GM21423 (cell line): ENCODE data around the gene TMSB4X.

Experiments
- ATAC-seq: cut with Tn5 transposase; IDR thresholded peaks from one replicate; pipeline ENCODE4 v1.9.1; 2021; ENCODE audit warnings: mild to moderate bottlenecking, moderate library complexity; ENCODE audit not compliant: unreplicated experiment

The TMSB4X gene

GRCh38 chrX:12992544-12993118 is 17.7 kb downstream of the TMSB4X start:
- ATAC-seq, result no peak

DNA sequence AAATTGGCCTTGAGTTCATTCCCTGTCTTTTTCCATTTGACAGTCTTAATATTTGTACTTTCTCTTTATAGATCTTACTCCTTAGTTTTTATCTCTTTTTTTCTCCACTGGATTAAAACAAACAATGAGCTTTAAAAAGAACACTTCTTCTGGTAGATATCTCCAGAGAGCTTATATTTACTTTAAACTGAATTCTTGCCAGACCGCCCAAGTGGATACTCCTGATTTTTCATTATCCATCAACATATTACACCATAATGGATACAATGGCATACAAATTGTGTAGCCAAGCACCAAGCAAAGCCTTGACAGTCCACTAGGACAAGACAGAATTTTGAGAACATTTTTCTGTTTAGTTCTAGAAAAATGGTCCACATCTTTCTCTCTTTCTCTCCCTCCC is 18.9 kb downstream of the TMSB4X start:
- ATAC-seq, result no peak

- no peak for ATAC-seq
Measured at GRCh38 chrX:12994321-12994720, 19.4 kb downstream of the TMSB4X start.

DNA sequence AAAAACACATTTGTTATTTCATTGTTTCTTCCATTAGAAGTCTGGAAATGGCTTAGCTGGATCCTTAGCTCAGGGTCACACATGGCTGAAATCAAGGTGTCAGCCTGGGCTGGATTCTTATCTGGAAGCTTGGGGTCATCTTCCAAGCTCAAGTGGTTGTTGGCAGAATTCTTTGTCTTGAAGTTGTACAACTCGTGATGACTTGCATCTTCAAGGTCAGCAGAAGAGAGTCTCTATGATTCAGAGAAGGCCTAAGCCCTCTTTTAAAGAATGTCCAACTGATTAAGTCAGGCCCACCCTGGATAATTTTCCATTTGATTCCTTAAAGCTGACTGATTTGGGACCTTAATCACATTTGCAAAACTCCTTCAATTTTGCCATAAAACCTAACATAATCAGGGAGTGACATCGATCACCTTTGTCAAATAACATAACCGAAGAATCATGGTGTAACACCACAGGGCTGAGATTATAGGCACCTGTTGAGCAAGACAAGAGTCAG is 22.1 kb downstream of the TMSB4X start:
- no peak for ATAC-seq

DNA sequence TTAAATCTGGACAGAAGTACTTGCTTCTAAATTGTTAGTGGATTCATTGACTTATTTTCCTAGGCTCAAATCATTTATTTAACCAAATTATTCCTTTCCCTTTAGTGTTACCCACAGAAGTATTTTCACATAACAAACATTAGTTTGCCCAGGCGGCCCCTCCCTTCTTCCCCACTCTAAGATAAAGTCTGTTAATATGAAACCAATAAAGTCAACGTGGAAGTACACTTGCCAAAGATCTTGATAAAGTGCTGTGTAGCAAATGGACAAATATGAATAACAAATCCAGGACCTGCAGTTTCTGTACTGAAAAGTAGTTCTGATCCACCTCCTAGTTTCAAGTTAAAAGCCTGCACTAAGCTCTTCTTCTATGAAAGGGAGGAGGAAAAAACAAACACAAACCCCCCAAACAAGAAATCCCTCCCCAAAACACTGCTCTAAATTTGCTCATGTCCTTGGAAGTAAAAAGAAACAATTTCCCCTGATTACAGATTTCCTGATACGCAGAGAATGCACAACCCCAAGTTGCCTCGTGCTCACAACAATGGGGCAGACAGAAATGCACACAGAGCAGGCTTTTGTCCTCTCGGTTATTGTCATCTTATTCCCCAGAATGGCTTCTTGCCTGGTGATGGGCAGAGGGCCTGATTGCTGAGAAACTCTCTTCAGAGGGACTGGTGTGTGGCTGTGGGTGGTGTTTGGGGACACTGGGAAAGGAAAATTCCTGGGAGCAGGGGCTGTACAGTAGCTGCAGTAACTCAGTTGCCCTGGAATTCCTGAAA is 23.2 kb downstream of the TMSB4X start:
- no peak for ATAC-seq

GRCh38 chrX:12999422-12999821 is 24.5 kb downstream of the TMSB4X start:
- ATAC-seq, result no peak

GRCh38 chrX:13000301-13000811 is 25.4 kb downstream of the TMSB4X start:
- ATAC-seq, result peak; percentile 37

GRCh38 chrX:13001097-13001496 is 26.2 kb downstream of the TMSB4X start:
- no peak for ATAC-seq

DNA sequence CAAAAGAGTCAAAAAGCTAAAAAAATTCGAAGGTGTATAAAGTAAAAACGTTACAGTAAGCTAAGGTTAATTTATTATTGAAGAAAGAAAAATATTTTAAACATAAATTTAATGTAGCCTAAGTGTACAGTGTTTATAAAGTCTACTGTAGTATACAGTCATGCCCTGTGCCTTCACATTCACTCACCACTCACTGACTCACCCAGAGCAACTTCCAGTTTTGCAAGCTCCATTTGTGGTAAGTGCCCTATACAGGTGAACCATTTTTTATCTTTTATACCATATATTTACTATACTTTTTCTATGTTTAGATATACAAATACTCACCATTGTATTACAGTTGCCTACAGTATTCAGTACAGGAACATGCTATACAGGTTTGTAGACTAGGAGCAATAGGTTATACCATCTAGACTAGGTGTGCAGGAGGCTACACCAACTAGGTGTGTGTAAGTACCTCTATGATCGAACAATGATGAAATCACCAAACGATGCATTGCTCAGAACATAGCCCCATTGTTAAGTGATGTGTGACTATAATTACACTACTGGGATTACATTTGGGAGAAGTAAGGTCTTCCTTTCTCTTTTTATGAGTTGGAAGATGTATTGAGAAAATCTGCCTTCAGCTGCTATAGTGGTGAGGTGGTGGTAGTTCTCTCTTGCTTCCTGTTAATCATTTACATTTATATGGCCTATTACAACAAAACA is 27.2 kb downstream of the TMSB4X start:
- no peak for ATAC-seq

- peak; percentile 47 for ATAC-seq
Measured at GRCh38 chrX:13005661-13006473, 31.0 kb downstream of the TMSB4X start.

DNA sequence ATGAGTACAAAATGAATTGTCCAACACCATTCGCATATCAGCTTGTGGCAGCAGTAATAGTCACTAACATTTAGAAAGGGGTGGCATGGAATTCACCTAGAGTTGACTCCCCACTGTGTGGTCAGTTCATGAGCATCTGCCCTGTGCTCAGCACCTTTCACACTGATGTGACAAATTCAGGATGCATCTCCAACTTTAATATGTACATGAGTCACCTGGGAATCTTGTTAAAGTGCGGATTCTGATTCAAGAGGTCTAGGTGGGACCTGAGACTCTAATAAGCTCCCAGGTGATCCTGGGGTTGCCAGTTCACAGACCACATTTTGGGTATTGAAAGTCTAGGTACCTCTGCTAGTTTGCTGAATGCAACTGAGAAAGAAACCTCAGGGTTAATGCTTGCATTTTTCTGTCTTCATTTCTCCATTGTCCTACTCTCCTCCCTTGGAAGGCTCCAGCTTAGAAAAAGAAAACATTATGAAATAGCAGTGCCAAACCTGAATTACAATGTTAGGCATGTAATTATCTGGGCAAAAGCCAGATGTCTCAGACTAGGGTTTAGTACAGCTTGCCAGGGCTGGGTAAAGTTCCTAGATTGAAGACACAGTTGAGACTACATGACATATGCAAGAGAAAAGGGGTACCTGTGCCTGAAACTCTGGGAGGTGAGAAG is 32.7 kb downstream of the TMSB4X start:
- ATAC-seq, result no peak

GRCh38 chrX:13008189-13008533 is 33.3 kb downstream of the TMSB4X start:
- no peak for ATAC-seq

DNA sequence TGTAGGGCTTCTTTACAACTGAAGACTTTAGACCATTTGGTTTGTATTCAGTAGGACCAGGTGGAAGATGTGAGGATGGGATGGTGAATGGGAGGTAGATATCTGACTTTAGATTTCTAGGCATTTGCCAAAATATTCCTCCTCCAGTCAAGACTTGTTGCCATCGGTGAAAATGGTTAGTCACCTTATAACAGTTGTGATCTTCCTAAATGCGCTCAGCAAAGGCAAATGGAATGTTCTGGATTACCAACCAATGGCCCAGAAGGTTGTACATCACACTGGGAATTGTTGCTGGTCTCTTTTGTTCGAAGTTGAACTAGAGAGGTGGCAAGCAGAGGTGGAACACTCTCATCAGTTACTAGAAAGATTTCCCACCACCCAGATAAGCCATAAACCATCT is 33.9 kb downstream of the TMSB4X start:
- ATAC-seq, result no peak

DNA sequence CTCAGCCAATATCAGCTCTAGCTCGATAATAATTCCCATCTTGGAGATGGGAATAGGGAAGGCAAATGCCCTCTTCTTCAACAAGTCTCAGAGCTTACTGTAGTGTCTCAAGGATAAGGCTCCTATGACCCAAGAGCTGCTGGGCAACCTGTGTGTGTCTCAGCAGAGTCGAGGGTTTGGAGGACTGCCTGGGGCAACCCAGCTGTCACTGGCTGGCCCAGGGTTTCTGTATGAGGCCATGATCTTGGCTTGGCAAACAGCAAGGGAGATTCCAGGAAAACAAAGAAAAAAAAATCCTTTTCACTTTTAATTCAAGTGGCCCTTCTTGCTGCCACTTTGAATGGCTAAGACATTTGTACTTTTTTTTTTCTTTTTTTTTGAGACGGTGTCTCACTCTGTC is 34.4 kb downstream of the TMSB4X start:
- ATAC-seq, result no peak

GRCh38 chrX:13009844-13010243 is 34.9 kb downstream of the TMSB4X start:
- ATAC-seq, result no peak

- ATAC-seq, result no peak
Measured at GRCh38 chrX:13010546-13010945, 35.6 kb downstream of the TMSB4X start.

GRCh38 chrX:13013363-13014110 is 38.6 kb downstream of the TMSB4X start:
- peak; percentile 71 for ATAC-seq

DNA sequence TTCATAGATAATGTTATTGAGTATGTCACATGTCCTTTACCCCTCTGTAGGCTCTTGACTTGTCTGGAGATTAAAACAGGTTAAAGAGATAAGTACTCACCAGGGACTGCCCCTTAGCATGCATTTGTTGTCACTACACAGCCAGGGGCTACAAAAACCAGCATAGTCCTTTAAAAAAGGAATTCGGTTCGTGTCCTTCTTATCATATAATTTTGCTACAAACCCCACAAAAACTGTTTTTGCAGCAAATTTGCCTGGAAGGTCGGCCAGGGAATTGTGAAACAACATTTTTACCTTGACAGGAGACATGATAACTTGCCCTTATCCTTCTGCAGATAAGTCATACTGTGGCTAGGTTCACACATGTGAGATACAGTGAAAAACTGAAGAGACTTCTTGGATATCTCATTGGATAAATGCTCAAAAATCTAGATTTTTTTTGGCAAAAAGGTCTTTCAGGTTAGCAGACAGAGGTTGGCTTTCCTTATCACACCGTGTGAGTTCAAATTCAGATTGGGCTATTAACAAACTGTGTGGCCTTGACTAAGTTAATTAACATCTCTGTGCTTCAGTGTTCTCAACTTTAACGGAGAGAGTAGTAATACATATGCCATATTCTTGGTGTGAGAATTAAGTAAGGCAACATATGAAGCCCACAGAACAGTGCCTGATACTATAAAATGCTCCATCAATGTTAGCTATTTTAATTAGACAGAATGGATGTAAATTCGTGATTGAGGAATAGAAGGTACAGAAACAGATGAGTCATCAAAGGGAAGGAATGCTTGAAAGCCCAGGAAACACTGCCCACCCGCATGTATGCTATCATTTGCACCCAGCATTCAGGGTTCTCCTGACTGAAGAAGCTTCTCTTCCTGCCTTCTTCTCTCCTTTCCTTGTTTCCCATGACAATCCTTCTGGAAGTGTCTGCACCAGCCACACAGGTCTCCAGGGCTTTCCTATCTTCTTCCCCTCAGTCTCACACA is 39.5 kb downstream of the TMSB4X start:
- peak; percentile 28 for ATAC-seq
